SK-MEL-5 (cell line): ENCODE data around the gene DEPP1. TPM values are rescaled to one million over a fixed set of nuclear protein-coding genes. Genes with fewer than 3 reads are reported as not detected.

ENCODE experiments used
- DNase-seq: peaks from one replicate; pipeline ENCODE4 v3.0.0-alpha.2; 2016; ENCODE audit warnings: low read depth, low spot score
- in situ Hi-C: cut with HindIII; loops from 2 replicates; pipeline ENCODE4 v1.10.0; 2016; ENCODE audit warnings: low sequenced_read_pairs, high pct_unique_total_duplicates, low pct_unique_long_range_greater_than_20kb
- total RNA-seq: library from RNA; depleted of rRNA; stranded (reverse); fragments of >200 nt; shearing (Covaris generic); gene quantifications from 2 replicates; pipeline ENCODE4 v1.2.3, GENCODE V29; 2014

DEPP1 gene
- total RNA-seq, 1 experiment from 2014 or later: 0.71 TPM

DNA sequence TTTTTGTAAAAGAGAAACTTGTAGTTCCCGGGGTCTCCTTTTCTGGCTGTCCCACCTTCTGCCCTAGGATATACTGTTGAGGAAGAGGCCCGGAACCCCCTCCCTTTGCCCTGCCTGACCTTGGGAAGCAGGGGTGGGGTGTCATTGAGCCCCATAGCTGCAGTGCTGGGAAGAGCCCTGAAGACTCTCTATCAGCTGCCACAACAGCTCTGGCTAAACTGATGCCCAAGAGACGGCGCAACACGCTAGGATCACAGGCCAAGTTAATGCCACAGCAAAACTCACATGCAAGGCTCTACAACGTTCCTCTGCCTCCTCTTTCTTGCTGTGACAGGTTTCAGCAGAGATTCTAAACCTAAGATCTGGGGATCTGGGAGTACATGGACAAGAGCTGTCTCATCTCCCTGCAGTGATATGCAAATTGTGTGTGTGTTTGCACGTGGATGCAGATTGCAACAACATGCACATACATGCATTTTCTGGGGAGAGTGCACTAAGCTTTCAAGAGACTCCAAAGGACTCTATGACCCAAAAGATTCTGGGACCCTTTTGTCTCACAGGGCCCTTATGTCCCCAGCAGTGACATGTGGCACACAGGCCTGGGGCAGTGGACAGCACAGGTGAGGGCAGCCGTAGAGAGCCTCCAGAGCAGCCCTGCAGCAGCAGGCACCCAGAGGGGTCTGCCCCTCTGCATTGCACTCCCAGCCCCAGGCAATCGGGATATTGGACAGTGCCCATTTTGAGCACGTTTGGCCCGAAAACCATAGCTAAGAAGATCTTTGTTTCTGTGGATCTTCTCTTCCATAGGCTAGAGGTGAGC is 16.5 kb downstream of the DEPP1 start:
- no peak for DNase-seq
- in situ Hi-C loops: no loop called here

DNA sequence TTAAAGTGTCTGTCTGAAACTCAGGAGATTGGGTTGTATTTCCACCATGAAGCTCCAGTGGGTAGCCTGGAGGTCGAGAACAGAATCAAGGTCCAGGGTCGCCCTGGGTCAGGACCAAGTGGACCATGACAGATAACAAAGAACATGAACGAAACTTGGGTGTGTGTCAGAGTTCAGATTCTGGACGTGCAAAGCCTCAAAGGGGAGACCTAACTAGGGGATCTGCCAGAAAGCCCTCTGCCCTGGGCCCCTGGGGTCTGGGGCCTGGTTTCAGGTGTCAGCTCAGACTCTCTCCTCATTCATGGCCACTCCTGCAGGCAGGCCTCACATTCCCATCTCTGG is 17.4 kb downstream of the DEPP1 start:
- no peak for DNase-seq
- in situ Hi-C loops: no loop called here

GRCh38 chr10:44960482-44961229 is 18.0 kb downstream of the DEPP1 start:
- in situ Hi-C loops: no loop called here
- DNase-seq: no peak

- DNase-seq: no peak
- in situ Hi-C loops: no loop called here
Measured at GRCh38 chr10:44960088-44960460, 18.5 kb downstream of the DEPP1 start.

DNA sequence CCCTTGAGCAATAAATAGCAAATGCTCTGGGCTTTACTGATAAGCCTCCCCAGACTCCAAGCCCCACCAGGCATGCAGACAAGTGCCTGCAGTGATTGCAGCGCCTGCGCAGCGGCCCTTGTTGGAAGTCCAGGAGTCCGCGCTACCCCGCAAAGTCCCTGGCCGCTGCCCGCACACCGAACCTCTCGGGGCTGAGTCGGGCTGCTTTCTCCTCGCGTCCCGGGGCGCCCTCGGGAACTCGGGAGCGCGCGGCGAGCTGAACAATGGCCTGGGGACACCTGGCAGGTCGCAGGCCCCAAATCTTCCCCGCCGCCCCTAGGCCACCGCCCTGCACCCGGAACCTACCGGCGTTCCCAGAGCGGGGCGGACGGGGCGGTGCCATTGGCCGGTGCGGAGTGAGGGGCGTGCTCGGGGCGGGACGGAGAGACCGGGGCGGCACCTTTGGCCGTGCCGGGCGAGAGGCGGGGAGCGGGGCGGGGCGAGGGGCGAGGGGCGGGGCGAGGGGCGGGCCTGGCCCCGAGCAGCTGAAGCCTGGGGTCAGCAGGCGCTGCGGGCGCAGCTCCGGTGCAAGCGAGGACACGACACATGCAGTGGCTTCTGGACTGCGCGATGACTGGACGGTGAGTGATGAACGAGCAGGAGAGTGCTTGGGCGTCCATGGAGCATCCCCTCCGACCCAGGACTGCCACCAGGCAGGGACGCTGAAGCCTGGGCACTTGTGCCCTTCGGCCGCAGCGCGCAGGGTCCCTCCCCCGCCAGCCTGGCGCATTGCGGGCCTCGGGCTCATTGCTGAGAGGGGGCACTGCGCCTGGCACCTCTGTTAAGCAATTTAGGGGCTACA is 19.1 kb downstream of the DEPP1 start, which contains the start of gene RASSF4:
RASSF4 (plus strand) TSS at position 556 of the 841 bp plus-strand sequence. CDS start 10,401 bp downstream, outside the sequence.
- in situ Hi-C loops: no loop called here
- peak; percentile 85 for DNase-seq

DNA sequence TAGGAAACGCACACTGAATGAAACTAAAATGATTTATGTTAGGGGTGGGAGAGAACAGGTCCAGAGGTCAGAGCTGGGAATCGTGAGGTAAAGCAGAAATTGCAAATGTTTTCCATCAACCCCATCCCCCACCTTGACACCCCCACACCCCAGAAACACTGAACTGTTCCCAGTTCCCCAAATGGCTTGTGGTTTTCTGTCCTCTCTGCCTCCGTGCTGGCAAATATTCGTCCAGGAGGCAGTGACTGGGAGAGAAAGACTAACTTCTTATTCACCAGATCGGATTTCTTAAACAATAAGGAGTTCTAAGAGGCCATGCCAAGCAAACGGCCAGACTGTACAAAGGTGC is 19.7 kb downstream of the DEPP1 start:
- in situ Hi-C loops: no loop called here

GRCh38 chr10:44958196-44958897 is 20.3 kb downstream of the DEPP1 start:
- in situ Hi-C loops: no loop called here

More for the DNA sequence above, 19.7 kb downstream of the DEPP1 start:
- no peak for DNase-seq

DNA sequence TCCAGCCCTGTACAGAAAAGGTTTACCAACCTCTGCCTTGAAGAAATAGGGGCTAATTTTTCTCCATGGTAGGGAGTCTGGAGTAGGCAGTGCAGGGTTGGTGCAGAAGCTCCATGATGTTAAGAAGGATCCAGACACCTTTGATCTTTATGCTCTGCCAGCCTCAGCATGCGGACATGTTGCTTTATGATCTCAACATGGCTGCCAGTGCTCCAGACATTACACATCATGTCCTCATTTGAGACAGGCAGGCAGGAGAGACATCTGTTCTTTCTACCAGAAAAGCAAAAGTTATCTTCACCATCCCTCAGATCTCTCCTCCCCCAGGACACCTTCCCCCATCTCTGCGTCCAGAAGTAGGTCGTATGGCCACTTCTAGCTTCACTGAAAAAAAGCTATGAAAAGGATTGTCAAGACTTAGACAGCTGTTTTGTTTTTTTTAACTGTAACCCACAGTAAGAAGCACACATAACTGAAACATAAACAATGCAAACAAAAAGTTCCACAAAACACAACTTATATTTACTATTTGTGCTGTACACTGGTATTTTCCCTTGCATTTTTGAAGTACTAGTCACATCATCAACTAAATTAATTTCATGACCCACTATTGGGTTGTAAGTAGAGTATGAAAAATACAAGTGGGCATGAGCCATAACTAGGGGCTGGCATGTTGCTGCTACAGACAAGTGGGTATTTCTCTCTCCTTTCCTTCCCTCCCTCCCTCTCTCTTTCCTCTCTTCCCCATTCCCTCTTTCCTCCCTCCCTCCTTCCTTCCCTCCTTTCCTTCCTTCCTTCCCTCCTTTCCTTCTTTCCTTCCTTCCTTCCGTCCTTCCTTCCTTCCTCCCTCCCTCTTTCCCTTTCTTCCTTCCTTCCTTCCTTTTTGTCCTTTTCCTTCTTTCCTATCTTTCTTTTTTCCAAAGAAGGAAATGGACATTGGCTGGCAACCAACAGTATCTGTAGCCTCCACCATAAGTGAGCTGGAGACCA is 21.6 kb downstream of the DEPP1 start:
- in situ Hi-C loops: no loop called here
- no peak for DNase-seq

More at GRCh38 chr10:44958196-44958897, 20.3 kb downstream of the DEPP1 start:
- no peak for DNase-seq

DNA sequence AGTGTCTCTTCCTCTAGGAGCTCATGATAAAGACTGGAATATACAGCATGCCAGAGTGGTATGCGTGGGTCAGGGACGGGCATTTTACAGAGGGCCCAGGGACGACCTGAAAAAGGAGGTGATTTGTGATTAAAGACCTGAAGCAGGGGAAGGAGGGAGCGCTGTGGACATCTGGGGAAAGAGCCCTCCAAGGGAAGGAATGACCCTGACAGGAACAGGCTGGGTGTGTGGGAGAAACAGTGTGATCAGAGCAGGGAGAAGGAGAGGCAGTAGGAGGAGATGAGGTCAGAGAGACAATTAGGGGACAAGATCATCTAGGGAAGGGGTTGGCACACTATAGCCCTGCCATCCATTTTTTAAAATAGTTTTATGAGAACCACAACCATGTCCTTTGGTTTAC is 22.4 kb downstream of the DEPP1 start:
- no peak for DNase-seq
- in situ Hi-C loops: no loop called here

- in situ Hi-C loops: no loop called here
- DNase-seq: no peak
Measured at GRCh38 chr10:44955413-44956070, 23.1 kb downstream of the DEPP1 start.

- DNase-seq: no peak
- in situ Hi-C loops: no loop called here
Measured at GRCh38 chr10:44954962-44955361, 23.6 kb downstream of the DEPP1 start.

- in situ Hi-C loops: no loop called here
- DNase-seq: no peak
Measured at GRCh38 chr10:44954042-44954441, 24.6 kb downstream of the DEPP1 start.

DNA sequence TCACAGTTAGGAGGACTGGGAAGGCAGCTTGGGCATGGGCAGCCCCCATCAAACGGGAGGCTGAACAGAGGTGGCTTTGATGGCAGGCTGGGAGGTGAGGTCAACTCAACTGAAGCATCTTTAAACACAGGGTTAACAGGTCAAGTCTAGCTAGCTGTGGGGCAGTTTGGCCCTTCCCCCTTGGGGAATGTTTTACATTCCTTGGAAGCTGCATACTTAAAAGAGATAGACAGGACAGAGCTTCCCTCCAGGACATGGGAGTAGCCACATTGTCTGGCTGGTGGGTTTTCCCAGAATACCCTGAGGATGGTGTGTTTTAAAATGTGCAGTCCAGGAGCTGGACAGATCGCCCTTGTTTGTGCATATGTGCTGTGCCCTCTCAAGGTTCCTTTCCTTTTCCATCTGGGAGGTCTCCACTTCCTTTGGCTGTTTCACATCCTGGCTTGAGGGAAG is 25.8 kb downstream of the DEPP1 start:
- DNase-seq: no peak
- in situ Hi-C loops: no loop called here

DNA sequence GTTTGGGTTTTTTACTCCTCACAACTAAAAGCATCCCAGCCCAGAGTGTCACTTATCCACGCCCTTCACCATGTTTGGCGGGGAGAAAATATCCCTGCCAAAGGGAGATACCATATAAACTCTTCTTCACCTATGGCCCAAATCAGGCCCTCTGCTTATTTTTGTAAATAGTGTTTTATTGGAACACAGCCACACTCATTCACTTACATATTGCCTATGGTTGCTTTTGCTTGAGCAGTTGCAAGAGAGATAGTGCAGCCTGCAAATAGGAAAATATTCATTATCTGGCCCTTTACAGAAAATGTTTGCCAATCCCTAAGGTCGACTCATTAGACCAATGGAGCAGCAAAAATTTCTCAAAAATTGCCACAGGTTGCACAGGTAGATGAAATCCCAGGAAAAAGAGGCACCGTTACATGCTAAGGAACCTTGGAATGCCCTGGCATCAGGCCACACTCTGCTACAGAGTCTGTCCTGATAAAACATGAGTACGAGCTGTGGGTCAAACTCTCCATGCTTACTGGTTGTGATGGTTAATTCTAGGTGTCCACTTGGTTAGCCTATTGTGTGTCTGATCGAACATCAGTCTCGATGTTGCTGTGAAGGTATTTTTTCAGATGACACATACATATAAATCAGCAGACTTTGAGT is 26.9 kb downstream of the DEPP1 start:
- DNase-seq: no peak
- in situ Hi-C loops: no loop called here

DNA sequence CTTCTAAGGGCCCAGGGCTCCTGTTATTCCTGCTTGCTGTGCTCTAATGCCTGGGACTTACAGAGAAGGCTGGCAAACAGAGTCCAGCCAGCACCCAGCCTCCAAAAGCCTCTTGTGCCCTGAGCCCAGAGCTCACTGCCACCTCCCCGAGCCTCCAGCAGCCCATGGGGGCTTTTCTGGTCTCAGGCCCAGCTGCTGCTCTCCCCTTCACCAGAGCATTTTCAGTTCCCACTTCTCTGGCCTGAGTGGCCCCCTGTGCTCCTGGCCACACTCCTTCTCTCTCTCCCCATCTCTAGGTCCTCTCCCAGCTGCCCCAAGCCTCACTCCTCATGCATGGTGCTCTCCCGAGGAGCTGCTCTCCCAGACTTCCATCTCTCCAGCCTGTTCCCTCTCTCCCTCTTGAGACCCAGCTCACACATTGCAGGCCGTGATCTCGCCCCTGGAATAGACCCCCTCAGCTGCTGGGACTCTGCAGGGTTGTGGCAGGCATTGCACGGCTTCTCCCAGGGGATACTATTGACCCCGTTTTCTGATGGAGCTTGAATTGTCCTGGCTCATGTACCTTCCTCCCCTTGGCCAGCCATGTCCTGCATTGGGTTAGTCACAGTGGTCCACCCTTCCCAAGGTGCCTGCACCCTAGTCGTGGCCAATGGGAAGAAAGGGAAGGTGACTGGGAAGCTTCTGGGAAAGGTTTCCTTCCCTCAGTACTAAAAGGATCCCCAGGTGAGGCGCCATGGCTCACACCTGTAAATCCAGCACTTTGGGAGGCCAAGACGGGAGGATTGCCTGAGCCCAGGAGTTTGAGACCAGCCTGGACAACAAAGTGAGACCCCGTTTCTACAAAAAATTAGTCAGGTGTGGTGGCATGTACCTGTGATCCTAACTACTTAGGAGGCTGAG is 28.0 kb downstream of the DEPP1 start:
- DNase-seq: no peak
- in situ Hi-C loops: no loop called here
